Heart right ventricle (tissue), 16 donors: ENCODE data around the gene LRRC55. TPM values are rescaled to one million over a fixed set of nuclear protein-coding genes. Genes with fewer than 3 reads are reported as not detected.

Source experiments
- ATAC-seq, 8 donors: fragments of 200-7000 bp; cut with Tn5 transposase; one replicate each; pipeline ENCODE4 v1.9.1; 2020; ENCODE audit warnings: mild to moderate bottlenecking in 8 of 8, moderate library complexity in 8 of 8, moderate number of reproducible peaks in 1 of 8
- DNase-seq, 2 donors: peaks; one replicate each; pipeline ENCODE4 v3.0.0-alpha.2; 2020
- H3K27ac ChIP-seq, 10 donors: fragments of 200-600 bp; sonication (generic) in 2 of 10; one replicate each; pipeline versions ENCODE4 v1.5.0 to v1.8.0; 2020 to 2022; ENCODE audit warnings: mild to moderate bottlenecking in 3 of 10
- H3K27me3 ChIP-seq, 7 donors: fragments of 200-600 bp; one replicate each; pipeline ENCODE4 v1.8.0; 2021 to 2022; ENCODE audit warnings: mild to moderate bottlenecking in 2 of 7
- H3K36me3 ChIP-seq, 9 donors: fragments of 200-600 bp; sonication (generic) in 1 of 9; one replicate each; pipeline versions ENCODE4 v1.5.0 to v1.8.0; 2020 to 2022; ENCODE audit warnings: mild to moderate bottlenecking in 2 of 9
- H3K4me1 ChIP-seq, 9 donors: fragments of 200-600 bp; sonication (generic) in 1 of 9; one replicate each; pipeline versions ENCODE4 v1.5.0 to v1.8.0; 2020 to 2022; ENCODE audit warnings: mild to moderate bottlenecking in 4 of 9
- H3K4me3 ChIP-seq, 10 donors: fragments of 200-600 bp; sonication (generic) in 2 of 10; one replicate each; pipeline versions ENCODE4 v1.5.0 to v1.8.0; 2020 to 2022; ENCODE audit warnings: mild to moderate bottlenecking in 7 of 10, moderate library complexity in 2 of 10
- H3K9me3 ChIP-seq, 11 donors: fragments of 200-600 bp in 10 of 11; sonication (generic) in 2 of 11; one replicate each; pipeline versions ENCODE4 v1.5.0 to v1.8.0; 2013 to 2022; ENCODE audit warnings: mild to moderate bottlenecking in 2 of 11, control low read depth in 1 of 11, moderate library complexity in 1 of 11
- WGBS, 2 donors: extraction: QIAGEN DNeasy Blood & Tissue Kit; methylation state at CpG; one replicate each; pipeline ENCODE4 v1.1.7; 2013; ENCODE audit warnings: inconsistent platforms in 1 of 2; 5-methylcytosine and 5-hydroxymethylcytosine counted together
- intact Hi-C, 10 donors: fragments of 100-400 bp; cut with DNase I; formaldehyde crosslinking; loops; one replicate each; pipeline versions ENCODE4 v1.11.1 to v1.14.2; 2022
- polyA plus RNA-seq, 2 donors: library from polyadenylated mRNA; stranded (reverse); fragments of 200-250 nt; gene quantifications; one replicate each; pipeline ENCODE4 v1.2.3, GENCODE V29; 2013
- total RNA-seq, 10 donors: library from RNA; stranded (reverse); fragmentation: NEBNext Ultra II Directional in 3 of 10; extraction: Animal tissue kit (Norgen Biotek cat#: 25700) in 3 of 10; gene quantifications; one replicate each; pipeline versions ENCODE4 v1.2.1 to v1.2.4, GENCODE V29; 2021 to 2023
- TF ChIP-seq, protein P1 (sequence below), 9 donors: fragments of 200-600 bp; sonication (generic) in 2 of 9; IDR thresholded peaks; one replicate each; pipeline versions ENCODE4 v1.5.0 to v1.8.0; 2021 to 2022; ENCODE audit warnings: antibody characterized with exemption in 9 of 9, mild to moderate bottlenecking in 5 of 9, moderate library complexity in 1 of 9
- donor health status: Arrhythmogenic right ventricular cardiomyopathy.
- donor health status: ischemic (EF 13 %, LVEDD 7.1; RV severe dilation, severe dysfunction).
- donor health status: healthy with polysubstance abuse.
- donor health status: DM: no; HTN: yes; CAD: no.
- donor health status: DM: no; HTN: no; CAD: no.
- donor health status: ischemic (EF 25% LVEDD 6.9; RV normal size, moderate dysfunction).
- donor health status: ischemic (EF 25% LVEDD 5.7; RV mildly dilated, moderate dysfunction).
- donor health status: healthy.
- donor health status: DM: yes; HTN: yes; CAD: no.
- donor health status: Ischemic cardiomyopathy.
- donor health status: ischemic (EF 35%, LVEDD 5.7; RV mildly dilated, moderate dysfunction).
- donor health status: nonischemic (EF 11% LVEDD 7.7; RV severe dilation, severe dysfunction).
- donor health status: DM: yes; HTN: yes; CAD: no.
- donor health status: PGD.
- donor health status: ischemic (EF 29% LVEDD 5.4; RV normal size, mild dysfunction).
- donor health status: nonischemic (EF 23%, LVEDD 6.1; RV moderate dilation, normal function).

Gene LRRC55
- total and polyA plus RNA-seq, 12 donors = 0.04 to 0.53 (median 0.20) TPM; not detected in 1

DNA sequence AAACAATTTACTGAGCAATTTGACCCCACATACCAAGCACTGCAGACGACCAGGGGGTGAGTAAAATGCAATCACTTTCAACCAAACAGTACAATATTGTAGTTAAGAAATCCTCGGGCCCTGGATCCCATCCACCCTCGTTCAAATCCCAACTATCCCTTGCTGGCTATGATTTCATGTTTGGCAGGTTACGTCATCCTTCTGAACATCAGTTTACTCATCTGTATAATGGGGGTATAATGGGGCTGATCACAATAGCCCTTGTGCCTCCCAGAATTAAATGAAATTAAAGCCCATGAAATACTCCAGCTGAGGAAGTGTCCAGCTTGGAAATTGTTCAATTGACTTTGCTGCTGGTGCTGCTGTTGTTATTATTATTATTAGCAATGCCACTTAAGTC lies 34.7 kb downstream of the LRRC55 start:
- TF ChIP-seq, protein P1, sequence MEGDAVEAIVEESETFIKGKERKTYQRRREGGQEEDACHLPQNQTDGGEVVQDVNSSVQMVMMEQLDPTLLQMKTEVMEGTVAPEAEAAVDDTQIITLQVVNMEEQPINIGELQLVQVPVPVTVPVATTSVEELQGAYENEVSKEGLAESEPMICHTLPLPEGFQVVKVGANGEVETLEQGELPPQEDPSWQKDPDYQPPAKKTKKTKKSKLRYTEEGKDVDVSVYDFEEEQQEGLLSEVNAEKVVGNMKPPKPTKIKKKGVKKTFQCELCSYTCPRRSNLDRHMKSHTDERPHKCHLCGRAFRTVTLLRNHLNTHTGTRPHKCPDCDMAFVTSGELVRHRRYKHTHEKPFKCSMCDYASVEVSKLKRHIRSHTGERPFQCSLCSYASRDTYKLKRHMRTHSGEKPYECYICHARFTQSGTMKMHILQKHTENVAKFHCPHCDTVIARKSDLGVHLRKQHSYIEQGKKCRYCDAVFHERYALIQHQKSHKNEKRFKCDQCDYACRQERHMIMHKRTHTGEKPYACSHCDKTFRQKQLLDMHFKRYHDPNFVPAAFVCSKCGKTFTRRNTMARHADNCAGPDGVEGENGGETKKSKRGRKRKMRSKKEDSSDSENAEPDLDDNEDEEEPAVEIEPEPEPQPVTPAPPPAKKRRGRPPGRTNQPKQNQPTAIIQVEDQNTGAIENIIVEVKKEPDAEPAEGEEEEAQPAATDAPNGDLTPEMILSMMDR (IDR thresholded peaks at IDR 0.05) = no peak
- peaks cover 0 to 4% (median 0%) of the 10 kb centered on the region in 7 donors for H3K27me3 ChIP-seq
- 75 to 78% methylated on average over 4 of the region's 4 CpGs for WGBS, 2 donors
- H3K27ac ChIP-seq = peak overlapping the region in 6 of 10 donors; percentile 19 to 80 (median 35)
- peaks cover 0 to 72% (median 47%) of the 10 kb centered on the region in 9 donors for H3K4me1 ChIP-seq
- H3K36me3 ChIP-seq = no peaks in the 10 kb centered on the region
- intact Hi-C loops = no loop called here
- DNase-seq (no peak), ATAC-seq (no peak)
- H3K9me3 ChIP-seq = no peaks in the 10 kb centered on the region
- no peak overlapping the region for H3K4me3 ChIP-seq

DNA sequence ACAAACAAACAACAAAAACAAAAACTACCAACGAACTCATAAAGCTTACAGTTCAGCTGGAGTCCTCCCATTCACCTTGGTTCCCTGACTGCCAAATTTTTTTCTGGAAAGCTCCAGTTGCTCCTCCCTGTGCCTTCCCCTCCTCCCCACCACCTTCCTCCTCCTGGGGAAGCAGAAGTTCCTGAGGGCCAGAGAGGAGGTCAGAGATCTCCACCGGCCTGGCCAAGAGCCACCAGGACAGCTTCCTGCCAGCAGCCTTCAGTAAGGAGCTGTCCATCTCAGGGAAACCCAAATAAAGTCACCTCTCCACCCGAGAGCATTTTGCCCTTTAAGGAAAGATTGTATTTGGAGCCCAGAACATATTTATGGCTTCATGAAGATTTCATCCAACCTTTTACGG lies 35.3 kb downstream of the LRRC55 start:
- Histone ChIP-seq H3K4me1 (peaks cover 0 to 77% (median 53%) of the 10 kb centered on the region in 9 donors), H3K4me3 (no peak overlapping the region), H3K36me3 (no peaks in the 10 kb centered on the region), H3K27me3 (peaks cover 0 to 4% (median 0%) of the 10 kb centered on the region in 7 donors), H3K9me3 (no peaks in the 10 kb centered on the region), H3K27ac (peak overlapping the region in 5 of 10 donors; percentile 19 to 80 (median 35))
- TF ChIP-seq, protein P1 (IDR thresholded peaks at IDR 0.05) = no peak
- WGBS, 2 donors = 34 to 45% methylated on average over 4 of the region's 4 CpGs
- peak; percentile 63 to 70 for DNase-seq
- peak; percentile 44 to 77 (median 65) for ATAC-seq
- intact Hi-C loops = no loop called here

DNA sequence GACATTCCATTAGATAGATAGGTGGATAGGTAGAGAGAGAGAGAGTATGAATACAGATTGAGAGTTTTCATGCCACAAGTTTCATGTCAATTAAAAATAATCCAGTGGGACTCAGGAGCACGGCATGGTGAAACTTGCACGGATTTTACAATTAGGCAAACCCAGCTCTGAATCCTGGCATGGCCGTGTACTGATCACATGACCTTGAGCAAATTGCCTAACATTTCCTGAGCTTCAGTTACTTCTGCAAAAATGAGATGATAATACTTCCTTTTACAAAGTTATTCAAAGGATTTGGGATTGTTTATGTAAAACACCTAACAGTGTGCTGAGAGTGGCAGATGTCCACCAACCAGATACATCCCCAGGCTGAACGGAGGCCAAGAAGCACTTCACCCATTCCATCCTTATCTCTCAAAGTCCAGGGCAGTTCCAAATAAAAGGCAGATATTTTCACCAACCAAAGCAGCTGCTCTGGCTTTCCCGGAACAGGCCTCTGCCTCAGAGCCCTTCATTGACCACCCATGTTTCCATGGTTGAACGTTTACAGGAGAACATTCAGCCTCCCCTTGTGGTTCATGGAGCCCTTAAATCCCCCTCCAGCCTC lies 37.4 kb downstream of the LRRC55 start:
- Histone ChIP-seq H3K4me3 (no peak overlapping the region), H3K27me3 (no peaks in the 10 kb centered on the region), H3K4me1 (peaks cover 0 to 69% (median 51%) of the 10 kb centered on the region in 9 donors), H3K9me3 (no peaks in the 10 kb centered on the region), H3K27ac (peak overlapping the region in 9 of 10 donors; percentile 10 to 63 (median 47)), H3K36me3 (no peaks in the 10 kb centered on the region)
- WGBS, 2 donors = 30 to 33% methylated on average over 6 of the region's 6 CpGs
- DNase-seq (no peak), ATAC-seq (peak in 5 of 8 donors; percentile 32 to 65 (median 41))
- intact Hi-C loops = no loop called here
- TF ChIP-seq, protein P1 (IDR thresholded peaks at IDR 0.05) = no peak

DNA sequence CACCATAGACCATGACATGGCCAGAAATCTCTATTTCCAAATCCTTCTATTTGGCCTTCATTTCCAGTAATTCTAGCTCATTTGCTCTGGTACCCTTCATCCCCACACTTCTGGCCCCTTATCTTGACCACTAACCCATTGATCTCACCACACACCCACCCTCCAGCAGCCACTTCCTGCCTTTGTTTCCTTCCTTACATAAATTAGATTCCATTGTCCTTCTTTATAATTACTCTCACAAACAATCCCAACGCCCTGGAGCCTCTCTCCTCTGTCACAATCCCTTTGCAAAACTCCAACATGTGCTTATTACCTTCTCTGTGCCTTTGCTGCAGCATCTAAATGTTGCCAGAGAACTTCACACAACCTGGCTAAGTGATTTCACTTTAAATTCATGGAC lies 40.5 kb downstream of the LRRC55 start:
- ATAC-seq = peak in 6 of 8 donors; percentile 20 to 75 (median 36)
- Histone ChIP-seq H3K4me1 (peaks cover 0 to 40% (median 31%) of the 10 kb centered on the region in 9 donors), H3K4me3 (no peak overlapping the region), H3K27me3 (no peaks in the 10 kb centered on the region), H3K9me3 (no peaks in the 10 kb centered on the region), H3K27ac (peak overlapping the region in 5 of 10 donors; percentile 31 to 66 (median 39)), H3K36me3 (no peaks in the 10 kb centered on the region)
- no peak for DNase-seq
- TF ChIP-seq, protein P1 (IDR thresholded peaks at IDR 0.05) = no peak
- intact Hi-C loops = no loop called here
- WGBS, 2 donors = 30 to 34% methylated on average over 1 of the region's 1 CpG
